BLaER1 treated with 17β-estradiol and CSF1 and Interleukin-3, amounts not matched to agents 10 nM and 100 nM (cell line): ENCODE measurements around the gene SLC6A19.

Source experiments
- H3K27ac ChIP-seq, 11 experiments: shearing (Covaris generic); formaldehyde crosslinking; 2 replicates each; pipeline ENCODE4 v1.8.1; 2022
- H3K27me3 ChIP-seq, 11 experiments: shearing (Covaris generic); formaldehyde crosslinking; 2 replicates each; pipeline ENCODE4 v1.8.1; 2022
- H3K36me3 ChIP-seq, 11 experiments: shearing (Covaris generic); formaldehyde crosslinking; 2 replicates each; pipeline ENCODE4 v1.8.1; 2022
- H3K4me1 ChIP-seq, 10 experiments: shearing (Covaris generic); formaldehyde crosslinking; 2 replicates each; pipeline ENCODE4 v1.8.1; 2022
- H3K4me2 ChIP-seq, 11 experiments: shearing (Covaris generic); formaldehyde crosslinking; 2 replicates each; pipeline ENCODE4 v1.8.1; 2022
- H3K4me3 ChIP-seq, 10 experiments: shearing (Covaris generic); formaldehyde crosslinking; 2 replicates each; pipeline ENCODE4 v1.8.1; 2022
- H3K9ac ChIP-seq, 11 experiments: shearing (Covaris generic); formaldehyde crosslinking; 2 replicates each; pipeline ENCODE4 v1.8.1; 2022
- H3K9me3 ChIP-seq, 11 experiments: shearing (Covaris generic); formaldehyde crosslinking; replicated peaks in 1 of 11; 2 replicates each; pipeline ENCODE4 v1.8.1; 2022
- H4K20me1 ChIP-seq, 11 experiments: shearing (Covaris generic); formaldehyde crosslinking; 2 replicates each; pipeline ENCODE4 v1.8.1; 2022
- Cebpa-rat ChIP-seq, 11 experiments: shearing (Covaris generic); IDR thresholded peaks; 2 replicates each; pipeline ENCODE4 v1.8.1; 2022

Gene SLC6A19

DNA sequence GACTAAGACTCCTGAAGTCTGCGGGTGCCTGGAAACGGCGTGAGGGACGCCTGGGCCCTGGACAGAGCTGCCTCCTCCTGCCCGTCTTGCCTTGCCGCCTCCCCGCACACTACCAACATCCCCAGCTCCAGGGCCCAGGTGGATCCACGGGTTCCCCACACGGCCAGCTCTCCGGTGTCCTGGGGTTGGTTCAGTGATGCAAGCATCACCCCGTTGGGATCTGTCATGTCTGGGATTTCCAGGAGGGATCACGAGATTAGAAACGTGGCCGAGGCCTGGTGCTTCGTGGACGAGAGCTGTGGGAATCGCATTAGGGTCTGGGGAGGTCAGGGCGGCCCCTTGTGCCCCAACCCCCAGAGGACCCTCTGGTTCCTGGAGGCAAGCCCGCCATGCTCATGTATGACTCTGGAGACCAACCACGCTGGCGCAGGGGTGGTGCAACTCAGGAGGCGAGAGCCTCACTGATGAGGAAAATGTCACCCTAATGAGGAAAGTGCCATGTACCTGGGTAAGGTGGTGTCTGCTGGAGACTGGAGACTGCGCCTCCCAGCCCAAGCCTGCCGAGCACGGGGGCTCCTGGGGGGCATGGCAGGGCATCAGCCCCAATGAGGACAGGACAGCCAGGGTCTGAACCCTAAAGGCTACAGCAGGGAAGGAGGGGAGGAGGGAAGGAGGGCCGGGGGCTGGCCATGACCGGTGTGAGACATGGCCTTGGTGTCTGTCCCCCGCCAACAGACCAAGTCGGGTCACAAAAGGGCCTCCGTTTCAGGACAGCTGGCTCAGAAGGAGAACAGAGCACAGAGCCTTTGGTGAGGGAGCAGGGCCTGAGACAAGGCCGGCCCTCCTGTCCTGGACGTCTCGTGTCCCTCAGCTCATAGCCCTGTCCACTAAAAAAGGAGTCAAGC is 31.9 kb upstream of the SLC6A19 start:
- Histone ChIP-seq H3K9ac (peak overlapping the region in 1 of 11 experiments; percentile 6; a peak in 1 of 22 replicates), H3K36me3 (no peaks in the 10 kb centered on the region), H3K4me1 (peaks cover 7 to 42% (median 27%) of the 10 kb centered on the region in 10 experiments; a peak in 19 of 20 replicates), H3K4me2 (peak overlapping the region in 9 of 11 experiments; percentile 73 to 93 (median 87); a peak in 18 of 22 replicates), H3K9me3 (peaks cover 0 to 16% (median 1%) of the 10 kb centered on the region in 11 experiments; a peak in 4 of 22 replicates), H3K27ac (no peak overlapping the region), H3K27me3 (peaks cover 0 to 6% (median 0%) of the 10 kb centered on the region in 11 experiments; a peak in 2 of 22 replicates), H4K20me1 (peaks cover 0 to 21% (median 0%) of the 10 kb centered on the region in 11 experiments; a peak in 4 of 22 replicates), H3K4me3 (no peak overlapping the region)
- no peak for TF ChIP-seq Cebpa-rat (IDR thresholded peaks at IDR 0.05)

DNA sequence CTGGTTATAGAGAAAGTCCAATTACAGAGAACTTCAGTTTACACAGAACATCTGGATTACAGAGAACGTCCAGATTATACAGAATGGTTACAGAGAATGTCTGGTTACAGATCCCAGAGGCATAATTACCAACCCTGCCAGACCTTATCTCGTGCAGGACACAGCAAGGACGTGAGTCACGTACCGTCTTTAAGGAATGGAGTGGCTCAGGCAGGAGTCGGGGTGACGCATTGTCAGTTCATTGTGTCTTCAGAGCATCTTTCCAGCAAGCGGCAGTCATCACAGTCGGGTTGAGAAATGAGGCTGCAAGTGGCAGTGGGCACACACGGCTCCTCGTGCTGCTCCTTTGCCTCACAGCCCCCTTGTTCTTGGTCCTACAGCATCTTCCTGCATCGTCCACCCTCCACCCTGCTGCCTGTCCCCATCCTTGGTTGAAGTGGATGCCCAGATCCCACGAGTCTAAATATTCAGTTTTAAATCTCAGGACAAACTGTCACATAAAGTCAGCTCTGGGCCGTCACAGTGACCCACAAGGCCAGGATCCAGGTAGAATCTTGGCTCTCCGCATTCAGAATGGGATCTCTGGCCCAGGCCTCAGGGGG is 30.0 kb upstream of the SLC6A19 start:
- TF ChIP-seq Cebpa-rat (IDR thresholded peaks at IDR 0.05): no peak
- Histone ChIP-seq H3K9ac (no peak overlapping the region), H3K27me3 (peaks cover 0 to 6% (median 0%) of the 10 kb centered on the region in 11 experiments; a peak in 2 of 22 replicates), H3K4me2 (no peak overlapping the region), H3K27ac (no peak overlapping the region), H3K9me3 (peaks cover 0 to 19% (median 3%) of the 10 kb centered on the region in 11 experiments; a peak in 4 of 22 replicates), H4K20me1 (peaks cover 0 to 21% (median 0%) of the 10 kb centered on the region in 11 experiments; a peak in 4 of 22 replicates), H3K4me3 (no peak overlapping the region), H3K4me1 (peaks cover 7 to 42% (median 27%) of the 10 kb centered on the region in 10 experiments; a peak in 19 of 20 replicates), H3K36me3 (no peaks in the 10 kb centered on the region)

DNA sequence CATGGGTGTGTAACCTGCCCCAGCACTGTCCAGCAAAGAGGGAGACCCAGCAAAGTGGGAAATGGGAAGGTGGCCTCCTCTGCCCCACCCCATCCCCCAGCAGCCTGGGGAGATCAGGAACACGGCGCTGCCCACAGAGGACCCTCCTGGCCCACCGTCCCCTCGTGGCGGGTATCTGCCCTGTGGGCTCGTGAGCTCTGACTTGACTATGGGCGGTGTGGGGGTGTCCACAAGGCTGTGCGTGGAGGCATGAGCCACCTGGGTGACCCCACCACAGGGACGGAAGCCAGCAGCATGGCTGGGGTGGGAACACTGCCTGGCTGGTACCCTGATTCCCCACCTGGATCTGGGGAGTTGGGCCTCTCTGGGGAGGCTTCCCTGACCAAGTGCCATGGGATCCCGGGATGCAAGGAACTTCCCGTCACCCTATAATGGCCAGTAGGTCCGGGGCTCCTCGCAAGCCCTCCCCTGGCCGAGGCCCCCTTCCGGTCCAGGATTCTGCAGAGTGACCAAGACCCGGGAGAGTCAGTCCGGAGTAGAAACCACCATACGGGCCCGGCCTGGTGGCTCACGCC is 29.3 kb upstream of the SLC6A19 start:
- TF ChIP-seq Cebpa-rat (IDR thresholded peaks at IDR 0.05): no peak
- Histone ChIP-seq H3K4me1 (peaks cover 7 to 36% (median 24%) of the 10 kb centered on the region in 10 experiments; a peak in 19 of 20 replicates), H3K27me3 (peaks cover 0 to 6% (median 0%) of the 10 kb centered on the region in 11 experiments; a peak in 2 of 22 replicates), H3K4me3 (no peak overlapping the region), H3K27ac (no peak overlapping the region), H3K9me3 (peaks cover 0 to 19% (median 3%) of the 10 kb centered on the region in 11 experiments; a peak in 4 of 22 replicates), H4K20me1 (peaks cover 0 to 21% (median 0%) of the 10 kb centered on the region in 11 experiments; a peak in 4 of 22 replicates), H3K9ac (no peak overlapping the region), H3K36me3 (no peaks in the 10 kb centered on the region), H3K4me2 (no peak overlapping the region)

DNA sequence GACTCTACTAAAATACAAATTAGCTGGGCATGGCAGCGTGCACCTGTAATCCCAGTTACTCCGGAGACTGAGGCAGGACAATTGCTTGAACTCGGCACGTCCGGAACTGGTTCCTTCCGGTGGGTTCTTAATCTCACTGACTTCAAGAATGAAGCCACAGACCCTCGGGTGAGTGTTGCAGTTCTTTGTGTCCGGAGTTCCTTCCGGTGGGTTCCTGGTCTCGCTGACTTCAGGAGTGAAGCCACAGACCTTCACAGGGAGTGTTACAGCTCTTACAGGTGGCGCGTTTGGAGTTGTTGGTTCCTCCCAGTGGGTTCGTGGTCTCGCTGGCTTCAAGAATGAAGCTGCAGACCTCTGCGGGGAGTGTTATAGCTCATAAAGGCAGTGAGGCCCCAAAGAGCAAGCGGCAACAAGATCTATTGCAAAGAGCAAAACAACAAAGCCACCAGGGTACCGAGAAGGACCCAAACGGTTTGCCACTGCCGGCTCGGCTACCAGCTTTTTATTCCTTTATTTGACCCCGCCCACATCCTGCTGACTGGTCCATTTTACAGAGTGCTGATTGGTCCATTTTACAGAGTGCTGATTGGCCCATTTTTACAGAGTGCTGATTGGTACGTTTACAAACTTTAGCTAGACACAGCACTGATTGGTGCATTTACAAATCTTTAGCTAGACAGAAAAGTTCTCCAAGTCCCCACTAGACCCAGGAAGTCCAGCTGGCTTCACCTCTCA is 28.6 kb upstream of the SLC6A19 start:
- H3K9ac ChIP-seq: no peak overlapping the region

DNA sequence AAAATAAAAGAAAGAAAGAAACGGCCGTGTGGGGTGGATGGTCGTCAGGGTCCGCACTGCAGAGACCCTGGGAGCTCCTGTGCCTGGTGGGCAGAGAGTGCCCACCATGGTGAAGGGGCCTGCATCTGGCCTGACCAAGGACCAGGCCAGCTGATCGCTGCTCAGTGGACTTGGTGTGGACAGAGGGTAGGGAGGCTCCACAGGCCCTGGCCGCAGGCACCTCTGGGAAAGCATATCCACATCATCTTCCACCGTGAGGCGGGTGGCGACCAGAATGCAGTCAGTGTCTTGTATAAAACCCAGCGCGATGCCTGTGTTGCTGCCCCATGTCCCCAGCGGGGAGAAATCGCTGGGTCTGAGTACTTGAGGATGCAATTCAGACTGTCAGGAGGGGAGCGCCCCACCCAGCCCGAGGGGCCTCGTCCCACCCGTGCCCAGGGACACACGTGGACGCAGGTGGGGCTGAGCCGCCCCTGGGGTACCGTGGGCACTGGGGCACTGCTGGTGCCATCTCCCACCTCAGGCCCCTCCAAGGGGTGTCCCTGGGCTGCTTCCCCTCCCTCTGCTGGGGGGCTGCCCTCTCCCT is 27.8 kb upstream of the SLC6A19 start:
- no peak overlapping the region for H3K4me3 ChIP-seq
- no peak for TF ChIP-seq Cebpa-rat (IDR thresholded peaks at IDR 0.05)
- H3K4me2 ChIP-seq: 0 out of 22 replicates have a peak overlapping the region, but pooled peaks of 1 of the 11 experiments have one; percentile 0
- H3K4me1 ChIP-seq: peaks cover 0 to 21% (median 9%) of the 10 kb centered on the region in 10 experiments; a peak in 16 of 20 replicates
- no peak overlapping the region for H3K9ac ChIP-seq
- H4K20me1 ChIP-seq: peaks cover 0 to 16% (median 0%) of the 10 kb centered on the region in 11 experiments; a peak in 4 of 22 replicates
- H3K36me3 ChIP-seq: no peaks in the 10 kb centered on the region
- peaks cover 0 to 19% (median 3%) of the 10 kb centered on the region in 11 experiments; a peak in 4 of 22 replicates for H3K9me3 ChIP-seq
- no peak overlapping the region for H3K27ac ChIP-seq
- H3K27me3 ChIP-seq: no peaks in the 10 kb centered on the region

More for the DNA sequence above, 28.6 kb upstream of the SLC6A19 start:
- H3K36me3 ChIP-seq: no peaks in the 10 kb centered on the region
- H3K4me3 ChIP-seq: no peak overlapping the region
- no peak for TF ChIP-seq Cebpa-rat (IDR thresholded peaks at IDR 0.05)
- H3K4me2 ChIP-seq: 0 out of 22 replicates have a peak overlapping the region, but pooled peaks of 2 of the 11 experiments have one; percentile 0 to 21
- H3K27ac ChIP-seq: no peak overlapping the region
- H4K20me1 ChIP-seq: peaks cover 0 to 17% (median 0%) of the 10 kb centered on the region in 11 experiments; a peak in 4 of 22 replicates
- H3K9me3 ChIP-seq: peaks cover 0 to 19% (median 3%) of the 10 kb centered on the region in 11 experiments; a peak in 4 of 22 replicates
- peaks cover 3 to 29% (median 17%) of the 10 kb centered on the region in 10 experiments; a peak in 19 of 20 replicates for H3K4me1 ChIP-seq
- H3K27me3 ChIP-seq: no peaks in the 10 kb centered on the region

DNA sequence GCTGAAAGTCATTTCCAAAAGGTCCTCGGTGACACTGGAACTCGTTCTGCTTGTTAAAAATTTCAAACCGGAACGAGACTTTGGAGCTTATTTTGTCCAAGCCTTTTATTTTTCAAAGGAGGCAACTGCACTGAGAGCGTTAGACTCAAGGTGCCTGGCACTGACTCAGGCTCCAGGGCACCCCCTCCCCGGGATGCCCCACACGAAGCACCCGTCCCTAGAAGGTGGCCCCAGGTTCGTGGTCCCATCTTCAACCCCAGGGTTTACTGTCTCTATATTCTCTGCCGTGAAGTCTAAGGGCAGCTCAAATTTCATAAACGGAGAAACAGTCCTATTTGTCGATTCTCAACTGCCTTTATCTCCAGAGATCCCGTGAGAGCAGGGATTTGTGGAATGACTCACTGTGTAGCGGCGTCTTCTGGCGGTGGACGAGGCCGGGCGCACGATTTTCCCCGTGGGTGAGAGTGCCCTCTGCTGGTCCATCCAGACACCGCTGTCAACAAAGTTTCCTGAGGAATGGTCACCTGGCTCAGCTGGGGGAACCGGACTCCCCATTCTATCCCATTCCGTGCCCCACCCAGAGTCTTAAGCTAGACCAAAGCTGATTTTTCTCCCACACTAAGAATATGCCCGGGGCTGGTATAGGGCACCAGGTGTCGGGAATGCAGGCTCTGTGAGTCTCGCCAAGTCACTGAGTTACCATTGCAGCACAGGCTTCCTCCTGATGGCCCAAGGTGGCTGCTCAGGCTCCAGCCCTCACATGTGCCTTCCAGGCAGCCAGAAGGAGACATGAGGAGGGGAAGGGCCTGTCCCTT is 27.1 kb upstream of the SLC6A19 start:
- no peak overlapping the region for H3K4me3 ChIP-seq
- no peak overlapping the region for H3K27ac ChIP-seq
- peaks cover 0 to 14% (median 2%) of the 10 kb centered on the region in 10 experiments; a peak in 11 of 20 replicates for H3K4me1 ChIP-seq
- no peak overlapping the region for H3K4me2 ChIP-seq
- no peaks in the 10 kb centered on the region for H3K36me3 ChIP-seq
- H3K9me3 ChIP-seq: peaks cover 0 to 19% (median 3%) of the 10 kb centered on the region in 11 experiments; a peak in 4 of 22 replicates
- no peaks in the 10 kb centered on the region for H3K27me3 ChIP-seq
- H3K9ac ChIP-seq: no peak overlapping the region
- no peak for TF ChIP-seq Cebpa-rat (IDR thresholded peaks at IDR 0.05)
- H4K20me1 ChIP-seq: peaks cover 0 to 12% (median 0%) of the 10 kb centered on the region in 11 experiments; a peak in 3 of 22 replicates

DNA sequence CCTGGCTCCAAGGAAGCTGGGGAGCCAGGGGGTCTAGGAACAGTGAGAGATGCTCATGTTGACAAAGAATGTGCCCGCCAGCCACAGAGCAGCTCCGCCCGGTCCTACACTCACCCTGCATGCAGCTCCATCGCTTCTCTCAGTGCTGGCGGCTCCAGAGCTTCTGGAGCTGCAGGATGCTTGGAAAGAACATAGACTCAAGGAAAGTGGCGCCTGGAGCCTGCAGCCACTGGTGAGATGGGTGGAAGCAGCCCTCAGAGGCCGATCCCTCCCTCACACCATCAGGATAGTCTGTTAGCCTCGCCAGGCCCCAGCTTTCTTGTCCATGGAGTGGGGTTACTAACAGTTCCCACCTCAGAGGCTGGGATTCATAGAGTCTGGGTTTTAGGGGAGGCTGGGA is 26.4 kb upstream of the SLC6A19 start:
- H3K27ac ChIP-seq: no peak overlapping the region
- peaks cover 0 to 19% (median 3%) of the 10 kb centered on the region in 11 experiments; a peak in 4 of 22 replicates for H3K9me3 ChIP-seq
- H3K9ac ChIP-seq: no peak overlapping the region
- TF ChIP-seq Cebpa-rat (IDR thresholded peaks at IDR 0.05): no peak
- H3K36me3 ChIP-seq: no peaks in the 10 kb centered on the region
- no peaks in the 10 kb centered on the region for H3K27me3 ChIP-seq
- H3K4me3 ChIP-seq: no peak overlapping the region
- H4K20me1 ChIP-seq: peaks cover 0 to 12% (median 0%) of the 10 kb centered on the region in 11 experiments; a peak in 1 of 22 replicates
- peaks cover 0 to 11% (median 0%) of the 10 kb centered on the region in 10 experiments; a peak in 3 of 20 replicates for H3K4me1 ChIP-seq
- H3K4me2 ChIP-seq: no peak overlapping the region
